HK-2 (cell line): ENCODE results near the gene MLXIPL.
"Not testable (repeated sequence)": the region's sequence is repeated elsewhere in the genome, so short reads cannot be mapped to it uniquely, and the experiment has no call there.

Experiments
- DNase-seq: peaks from one replicate; pipeline ENCODE4 v3.0.0-alpha.2; 2018; ENCODE audit not compliant: unreplicated experiment

Gene MLXIPL

GRCh38 chr7:73646785-73647724 lies 22.7 kb upstream of the MLXIPL start:
- DNase-seq, result no peak

GRCh38 chr7:73645643-73646174 lies 21.4 kb upstream of the MLXIPL start:
- no peak for DNase-seq

- no peak for DNase-seq
Observed at GRCh38 chr7:73644688-73645286, 20.5 kb upstream of the MLXIPL start.

DNA sequence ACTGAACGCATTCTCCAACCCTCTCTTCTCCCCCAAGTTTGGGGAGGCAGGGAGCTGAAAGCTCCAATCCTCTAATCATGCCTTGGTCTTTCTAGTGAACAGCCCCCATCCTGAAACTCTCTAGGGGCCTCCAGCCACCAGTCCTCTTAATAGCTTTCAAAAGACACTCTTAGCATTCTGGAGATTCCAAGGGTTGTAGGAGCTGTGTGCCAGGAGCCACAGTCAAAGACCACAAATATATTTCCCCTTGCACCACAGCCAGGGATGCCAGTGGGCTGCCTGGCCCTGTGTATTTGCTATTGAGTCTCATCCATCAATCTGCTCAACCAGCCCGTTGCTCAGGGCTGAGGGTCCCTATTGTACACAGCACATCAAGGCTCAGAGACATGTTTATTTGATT lies 18.5 kb upstream of the MLXIPL start:
- DNase-seq, result no peak

DNA sequence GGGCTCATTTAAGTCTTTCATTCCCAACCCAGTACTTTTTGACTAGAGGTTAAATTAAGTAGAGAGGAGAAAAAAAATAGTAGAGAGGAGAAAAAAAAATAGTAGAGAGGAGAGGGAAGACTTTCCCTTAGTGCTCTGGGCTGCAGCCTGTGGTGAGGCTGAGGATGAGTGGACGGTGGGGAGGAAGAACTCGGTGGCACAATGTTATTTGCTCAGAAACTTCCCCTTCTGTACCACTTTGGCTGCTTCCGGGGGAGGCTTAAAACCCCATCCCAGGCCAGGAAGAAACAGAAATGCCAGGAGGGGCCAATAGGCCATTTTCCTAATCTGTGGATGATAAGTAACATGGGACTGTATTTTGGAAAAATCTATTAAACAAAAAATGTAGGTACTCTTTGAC lies 14.6 kb upstream of the MLXIPL start:
- no peak for DNase-seq

GRCh38 chr7:73635428-73636200 lies 11.3 kb upstream of the MLXIPL start:
- DNase-seq, result no peak

DNA sequence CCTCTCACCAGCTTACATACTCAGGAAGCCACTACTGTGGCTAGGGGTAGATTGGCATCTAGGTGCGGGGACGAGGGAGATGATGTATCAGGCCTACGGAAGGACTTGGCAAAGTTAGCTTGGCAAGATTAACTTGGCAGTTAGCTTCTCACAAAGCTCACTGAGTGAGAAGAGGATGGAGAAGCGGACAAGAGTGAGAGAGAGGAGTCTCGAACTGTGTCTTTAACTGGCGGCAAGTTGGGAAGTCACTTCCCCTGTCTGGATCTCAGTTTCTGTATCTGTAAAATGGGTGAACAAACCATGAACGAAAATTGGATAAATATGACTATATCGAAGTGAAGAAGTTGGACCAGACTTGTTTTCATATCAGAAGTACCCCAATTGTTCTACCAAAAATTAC lies 9.5 kb upstream of the MLXIPL start:
- no peak for DNase-seq

GRCh38 chr7:73633323-73633722 lies 9.0 kb upstream of the MLXIPL start:
- no peak for DNase-seq

- no peak for DNase-seq
Observed at GRCh38 chr7:73631558-73631957, 7.2 kb upstream of the MLXIPL start.

DNA sequence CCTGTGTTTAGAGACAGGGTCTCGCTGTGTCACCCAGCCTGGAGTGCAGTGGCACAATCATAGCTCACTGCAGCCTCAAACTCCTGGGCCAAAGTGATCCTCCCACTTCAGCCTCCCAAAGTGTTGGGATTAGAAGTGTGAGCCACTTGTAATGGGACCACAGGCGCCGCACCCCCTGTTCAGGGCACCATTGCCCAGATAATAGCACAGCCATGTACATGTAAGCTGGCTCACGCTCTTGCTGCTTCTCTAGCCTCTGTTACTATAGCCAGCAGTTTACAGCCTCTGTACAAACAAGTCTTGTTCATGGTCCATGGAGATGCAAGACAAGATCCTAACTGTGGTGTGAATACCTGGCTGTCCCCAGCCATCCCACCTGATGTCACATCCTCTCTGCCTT lies 4.2 kb upstream of the MLXIPL start:
- no peak for DNase-seq

GRCh38 chr7:73626814-73627213 lies 2.5 kb upstream of the MLXIPL start:
- DNase-seq, result no peak

DNA sequence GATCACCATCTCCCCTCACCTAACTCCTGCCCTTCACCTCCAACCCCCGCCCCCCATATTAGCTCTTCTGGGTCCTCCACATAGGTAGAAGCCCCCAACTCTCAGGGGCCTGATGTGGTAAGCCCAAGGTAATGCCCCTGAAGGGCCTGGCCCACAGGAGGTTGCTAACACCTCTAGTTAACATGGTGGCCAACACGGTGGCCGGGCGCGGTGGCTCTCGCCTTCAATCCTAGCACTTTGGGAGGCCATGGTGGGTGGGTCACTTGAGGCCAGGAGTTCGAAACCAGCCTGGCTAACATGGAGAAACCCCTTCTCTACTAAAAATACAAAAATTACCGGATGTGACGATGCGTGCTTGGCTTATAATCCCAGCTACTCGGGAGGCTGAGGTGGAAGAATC lies 954 bp upstream of the MLXIPL start:
- DNase-seq, result no peak

- no peak for DNase-seq
Observed at GRCh38 chr7:73624669-73625001, 313 bp upstream of the MLXIPL start.

DNA sequence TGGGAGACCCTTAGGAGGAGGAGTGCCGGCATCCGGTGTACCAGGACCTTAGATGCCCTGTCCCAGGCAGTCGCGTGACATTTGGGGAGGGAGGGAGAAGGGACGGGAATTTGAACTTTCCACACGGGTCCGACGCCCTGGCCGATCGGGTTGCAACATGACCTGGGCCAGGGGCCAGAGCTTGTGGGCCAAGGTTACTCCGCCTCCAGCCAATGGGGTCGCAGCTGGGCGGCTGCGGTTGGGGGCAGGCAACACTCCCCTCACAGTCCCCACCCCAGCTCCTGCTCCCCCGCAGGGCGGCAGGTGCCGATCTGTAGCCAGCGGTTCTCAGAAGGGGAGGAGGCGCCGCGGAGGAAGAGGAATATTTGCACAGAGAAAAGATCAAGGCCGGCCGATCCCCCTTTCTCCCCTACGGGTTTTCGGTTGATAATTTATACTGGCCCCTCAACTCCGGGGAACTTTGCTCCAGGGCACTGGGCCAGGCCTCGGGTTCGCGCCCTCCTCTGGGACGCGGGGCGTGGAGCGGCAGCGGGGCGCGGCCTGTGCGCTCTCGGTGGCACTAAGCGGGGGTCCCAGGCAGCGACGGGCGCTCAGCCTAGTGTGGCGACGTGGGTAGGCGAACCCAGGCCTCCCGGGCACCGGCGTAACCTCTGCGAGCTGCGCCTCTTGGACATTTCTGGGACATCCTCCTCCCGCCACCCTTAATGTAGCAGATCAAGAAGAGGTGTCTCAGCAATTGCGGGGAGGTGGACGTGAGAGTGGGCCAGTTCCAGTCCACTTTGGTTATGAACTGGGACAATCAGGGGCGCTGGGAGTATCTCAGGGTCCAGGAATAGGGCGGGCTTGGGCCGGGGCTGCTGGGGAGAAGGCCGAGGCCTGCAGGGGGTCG lies 1.2 kb downstream of the MLXIPL start:
- no peak for DNase-seq

DNA sequence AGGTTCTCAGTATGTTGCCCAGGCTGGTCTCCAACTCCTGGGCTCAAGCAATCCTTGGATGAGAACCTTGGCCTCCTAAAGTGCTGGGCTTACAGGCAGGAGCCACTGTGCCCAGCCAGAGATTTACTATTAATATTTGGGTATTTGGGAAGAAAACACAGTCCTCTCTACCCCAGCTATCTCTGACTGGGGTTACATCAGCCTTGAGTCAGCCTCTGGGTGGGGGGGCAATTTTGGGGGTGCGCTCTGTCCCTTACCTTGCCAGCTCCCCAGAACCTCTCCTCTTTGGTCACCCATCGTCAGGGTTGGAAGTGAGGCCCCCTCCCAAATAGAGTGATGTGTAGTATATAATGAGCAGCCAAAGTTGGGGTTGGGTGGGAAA lies 1.8 kb downstream of the MLXIPL start:
- DNase-seq, result no peak

GRCh38 chr7:73621168-73622063 lies 2.9 kb downstream of the MLXIPL start:
- no peak for DNase-seq

DNA sequence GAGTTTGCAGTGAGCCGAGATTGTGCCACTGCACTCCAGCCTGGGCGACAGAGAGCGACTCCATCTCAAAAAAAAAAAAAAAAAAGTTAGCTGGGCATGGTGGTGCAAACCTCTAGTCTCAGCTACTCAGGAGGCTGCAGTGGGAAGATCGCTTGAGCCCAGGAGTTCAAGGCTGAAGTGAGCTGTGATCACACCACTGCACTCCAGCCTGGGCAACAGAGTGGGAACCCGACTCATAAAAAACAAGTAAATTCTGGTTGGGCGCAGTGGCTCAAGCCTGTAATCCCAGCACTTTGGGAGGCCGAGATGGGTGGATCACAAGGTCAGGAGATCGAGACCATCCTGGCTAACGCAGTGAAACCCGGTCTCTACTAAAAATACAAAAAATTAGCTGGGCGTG lies 4.9 kb downstream of the MLXIPL start:
- DNase-seq, result not testable (repeated sequence)

DNA sequence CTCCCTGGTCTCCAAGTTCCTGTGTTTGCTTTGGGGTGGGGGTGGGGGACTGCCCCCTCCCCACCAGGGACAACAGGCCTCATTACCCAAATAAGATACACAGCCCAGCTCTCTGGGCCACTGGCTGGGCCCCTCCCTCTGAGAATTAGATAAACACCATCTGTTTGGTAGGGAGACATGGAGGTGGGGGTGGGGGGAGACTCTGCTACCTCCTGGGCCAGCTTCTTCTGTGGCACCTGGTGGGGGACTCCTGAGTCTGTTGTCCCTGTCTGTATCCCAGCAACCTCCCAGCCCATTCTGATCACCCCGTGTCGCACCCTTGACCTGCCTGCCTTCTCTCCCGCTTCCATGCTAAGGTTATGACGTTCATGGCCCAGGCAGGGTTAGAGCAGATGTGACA lies 5.8 kb downstream of the MLXIPL start:
- DNase-seq, result no peak

- not testable (repeated sequence) for DNase-seq
Observed at GRCh38 chr7:73617520-73617919, 6.8 kb downstream of the MLXIPL start.

GRCh38 chr7:73615886-73616285 lies 8.4 kb downstream of the MLXIPL start:
- no peak for DNase-seq
